Measurements from ENCODE around the gene CELSR1. TPM values are rescaled to one million over a fixed set of nuclear protein-coding genes. Genes with fewer than 3 reads are reported as not detected.
A peak's percentile ranks its signal among the peaks of the same experiment; 100 is the strongest.

The CELSR1 gene
- total RNA-seq, 2 donors from 2014 or later: 24.4 to 34.1 TPM

DNA sequence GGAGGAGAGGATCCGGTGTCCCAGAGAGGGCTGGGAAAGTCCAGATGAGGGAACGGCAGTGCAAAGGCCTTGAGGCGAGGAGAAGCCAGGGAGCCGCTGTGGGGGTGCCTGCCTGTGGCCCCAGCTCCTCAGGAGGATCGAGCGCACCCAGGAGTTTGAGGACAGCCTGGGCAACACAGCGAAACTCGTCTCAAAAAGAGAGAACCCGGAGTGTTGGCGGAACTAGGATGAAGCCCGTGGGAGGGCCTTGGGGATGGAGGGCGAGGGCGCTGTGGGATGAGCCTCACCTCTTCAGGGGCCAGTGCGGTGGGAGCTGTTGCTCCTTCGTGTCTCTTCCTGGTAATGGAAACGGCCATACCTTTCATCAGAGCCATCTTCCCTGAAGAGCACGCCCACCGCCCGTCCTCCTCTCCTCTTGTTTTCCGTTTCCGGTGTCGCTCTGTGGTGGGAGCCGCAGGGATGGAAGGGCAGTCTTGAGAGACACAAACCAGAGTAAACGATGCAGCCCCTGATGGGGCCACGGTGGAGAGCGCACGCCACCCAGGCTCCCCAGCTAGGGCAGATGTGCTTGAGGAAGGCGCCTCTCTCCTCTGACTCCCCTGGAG is 186.2 kb downstream of the CELSR1 start:
- Mint-ChIP-seq H3K9me3 (no peaks in the 10 kb centered on the region), H3K36me3 (ENCODE audit: low read depth) (peaks cover 77% of the 10 kb centered on the region), H3K27ac (peak overlapping the region; percentile 49), H3K4me3 (no peak overlapping the region), H3K27me3 (ENCODE audit: insufficient read depth) (no peaks in the 10 kb centered on the region), H3K4me1 (no peaks in the 10 kb centered on the region)
- H3K27ac ChIP-seq (ENCODE audit: low read depth, low read length): no peak overlapping the region
- no peaks in the 10 kb centered on the region for H3K9me3 ChIP-seq (ENCODE audit: control insufficient read depth, low read length)
- 91 to 93% methylated on average over 15 to 28 of the region's 28 CpGs for WGBS, 2 experiments (ENCODE audit: insufficient coverage in 1 of 2, insufficient read length in 1 of 2)
- no peaks in the 10 kb centered on the region for H3K27me3 ChIP-seq (ENCODE audit: control insufficient read depth, insufficient read depth, low read length, poor library complexity, severe bottlenecking)
- H3K4me3 ChIP-seq (ENCODE audit: low read length): no peak overlapping the region
- H3K9ac ChIP-seq (ENCODE audit: extremely low read depth, low read length, poor library complexity, severe bottlenecking): no peak overlapping the region
- H3K36me3 ChIP-seq (ENCODE audit: control insufficient read depth, insufficient read depth, low read length): peaks cover 86% of the 10 kb centered on the region
- no peaks in the 10 kb centered on the region for H3K4me1 ChIP-seq (ENCODE audit: control insufficient read depth, insufficient read depth, low read length)
- no peak for DNase-seq
- no peak for TF ChIP-seq CTCF (conservative IDR thresholded peaks at IDR 0.05)

GRCh38 chr22:46350646-46351045 is 186.8 kb downstream of the CELSR1 start:
- peaks cover 80% of the 10 kb centered on the region for H3K36me3 Mint-ChIP-seq (ENCODE audit: low read depth)
- no peaks in the 10 kb centered on the region for H3K9me3 ChIP-seq (ENCODE audit: control insufficient read depth, low read length)
- H3K9ac ChIP-seq (ENCODE audit: extremely low read depth, low read length, poor library complexity, severe bottlenecking): no peak overlapping the region
- no peaks in the 10 kb centered on the region for H3K27me3 Mint-ChIP-seq (ENCODE audit: insufficient read depth)
- H3K9me3 Mint-ChIP-seq: no peaks in the 10 kb centered on the region
- WGBS, 2 experiments (ENCODE audit: insufficient coverage in 1 of 2, insufficient read length in 1 of 2): 97 to 99% methylated on average over 15 to 20 of the region's 20 CpGs
- H3K27ac Mint-ChIP-seq: no peak overlapping the region
- no peaks in the 10 kb centered on the region for H3K27me3 ChIP-seq (ENCODE audit: control insufficient read depth, insufficient read depth, low read length, poor library complexity, severe bottlenecking)
- TF ChIP-seq CTCF (conservative IDR thresholded peaks at IDR 0.05): no peak
- no peaks in the 10 kb centered on the region for H3K4me1 ChIP-seq (ENCODE audit: control insufficient read depth, insufficient read depth, low read length)
- no peak overlapping the region for H3K4me3 ChIP-seq (ENCODE audit: low read length)
- no peak overlapping the region for H3K4me3 Mint-ChIP-seq
- H3K36me3 ChIP-seq (ENCODE audit: control insufficient read depth, insufficient read depth, low read length): peaks cover 86% of the 10 kb centered on the region
- no peak overlapping the region for H3K27ac ChIP-seq (ENCODE audit: low read depth, low read length)
- no peak for DNase-seq
- H3K4me1 Mint-ChIP-seq: no peaks in the 10 kb centered on the region

- Histone ChIP-seq H3K9ac (ENCODE audit: extremely low read depth, low read length, poor library complexity, severe bottlenecking) (no peak overlapping the region), H3K27me3 (ENCODE audit: control insufficient read depth, insufficient read depth, low read length, poor library complexity, severe bottlenecking) (no peaks in the 10 kb centered on the region), H3K27ac (ENCODE audit: low read depth, low read length) (no peak overlapping the region), H3K9me3 (ENCODE audit: control insufficient read depth, low read length) (no peaks in the 10 kb centered on the region), H3K4me3 (ENCODE audit: low read length) (no peak overlapping the region), H3K36me3 (ENCODE audit: control insufficient read depth, insufficient read depth, low read length) (peaks cover 88% of the 10 kb centered on the region), H3K4me1 (ENCODE audit: control insufficient read depth, insufficient read depth, low read length) (no peaks in the 10 kb centered on the region)
- H3K4me3 Mint-ChIP-seq: no peak overlapping the region
- no peaks in the 10 kb centered on the region for H3K27me3 Mint-ChIP-seq (ENCODE audit: insufficient read depth)
- WGBS, 2 experiments (ENCODE audit: insufficient coverage in 1 of 2, insufficient read length in 1 of 2): 93 to 96% methylated on average over 7 of the region's 7 CpGs
- TF ChIP-seq CTCF (conservative IDR thresholded peaks at IDR 0.05): no peak
- H3K4me1 Mint-ChIP-seq: no peaks in the 10 kb centered on the region
- H3K36me3 Mint-ChIP-seq (ENCODE audit: low read depth): peaks cover 77% of the 10 kb centered on the region
- H3K9me3 Mint-ChIP-seq: no peaks in the 10 kb centered on the region
- no peak for DNase-seq
- no peak overlapping the region for H3K27ac Mint-ChIP-seq
These were observed 187.3 kb downstream of the CELSR1 start for GRCh38 chr22:46350121-46350520.
